Astrocyte (in vitro differentiated cells and primary cell): ENCODE data around the gene JMJD8. TPM values are rescaled to one million over a fixed set of nuclear protein-coding genes. Genes with fewer than 3 reads are reported as not detected.

Experiments
- DNase-seq: peaks from one replicate; pipeline ENCODE4 v3.0.0-alpha.2; 2010; ENCODE audit warnings: low read depth
- FAIRE-seq: peaks from 2 replicates; lab custom pipeline; 2011; peaks lifted over from hg19 to GRCh38; lab: Jason Lieb, UNC
- H2AFZ ChIP-seq: 2 replicates; pipeline ENCODE4 v1.6.0; 2012; ENCODE audit warnings: low read depth, low read length, inconsistent platforms
- H3K27ac ChIP-seq: 2 replicates; pipeline ENCODE4 v1.5.1; 2011; ENCODE audit warnings: low read depth, low read length, inconsistent platforms
- H3K27me3 ChIP-seq: 2 replicates; pipeline ENCODE4 v1.6.0; 2011; ENCODE audit warnings: low read length, inconsistent platforms; ENCODE audit not compliant: insufficient read depth
- H3K36me3 ChIP-seq: 2 replicates; pipeline ENCODE4 v1.5.1; 2011; ENCODE audit warnings: low read length, inconsistent platforms; ENCODE audit not compliant: insufficient read depth
- H3K4me1 ChIP-seq: 2 replicates; pipeline ENCODE4 v1.5.1; 2011; ENCODE audit warnings: low read length, inconsistent platforms; ENCODE audit not compliant: insufficient read depth
- H3K4me2 ChIP-seq: 2 replicates; pipeline ENCODE4 v1.6.0; 2012; ENCODE audit warnings: low read length, inconsistent platforms
- H3K4me3 ChIP-seq: 2 replicates; pipeline ENCODE4 v1.5.1; 2011; ENCODE audit warnings: low read depth, mild to moderate bottlenecking, low read length, inconsistent platforms; ENCODE audit not compliant: insufficient read depth
- H3K79me2 ChIP-seq: 2 replicates; pipeline ENCODE4 v1.6.0; 2012; ENCODE audit warnings: mild to moderate bottlenecking, low read length, inconsistent platforms; ENCODE audit not compliant: insufficient read depth
- H3K9ac ChIP-seq: 2 replicates; pipeline ENCODE4 v1.6.0; 2012; ENCODE audit warnings: mild to moderate bottlenecking, low read length, inconsistent platforms
- H3K9me3 ChIP-seq: 2 replicates; pipeline ENCODE4 v1.5.1; 2012; ENCODE audit warnings: low read depth, mild to moderate bottlenecking, low read length, inconsistent platforms; ENCODE audit not compliant: insufficient read depth
- H4K20me1 ChIP-seq: 2 replicates; pipeline ENCODE4 v1.6.0; 2012; ENCODE audit warnings: low read length, inconsistent platforms; ENCODE audit not compliant: insufficient read depth
- H3K27ac Mint-ChIP-seq: one replicate; pipeline ENCODE4 v1.8.0; 2021; ENCODE audit warnings: mild to moderate bottlenecking, mixed read lengths; ENCODE audit not compliant: unreplicated experiment
- H3K27me3 Mint-ChIP-seq: one replicate; pipeline ENCODE4 v1.8.0; 2021; ENCODE audit warnings: low read depth, mixed read lengths; ENCODE audit not compliant: unreplicated experiment
- H3K36me3 Mint-ChIP-seq: one replicate; pipeline ENCODE4 v1.8.0; 2021; ENCODE audit warnings: low read depth, mixed read lengths; ENCODE audit not compliant: unreplicated experiment
- H3K4me1 Mint-ChIP-seq: one replicate; pipeline ENCODE4 v1.8.0; 2021; ENCODE audit warnings: low read depth, mixed read lengths; ENCODE audit not compliant: unreplicated experiment
- H3K4me3 Mint-ChIP-seq: one replicate; pipeline ENCODE4 v1.8.0; 2021; ENCODE audit warnings: mild to moderate bottlenecking, moderate library complexity, mixed read lengths; ENCODE audit not compliant: unreplicated experiment
- H3K9me3 Mint-ChIP-seq: one replicate; pipeline ENCODE4 v1.8.0; 2021; ENCODE audit warnings: mild to moderate bottlenecking, mixed read lengths; ENCODE audit not compliant: unreplicated experiment
- EZH2 ChIP-seq: IDR thresholded peaks from 2 replicates; pipeline ENCODE4 v1.6.1; 2012; ENCODE audit warnings: mild to moderate bottlenecking, low read length, inconsistent platforms; ENCODE audit not compliant: insufficient read depth
- total RNA-seq: library from RNA; stranded (reverse); gene quantifications from 2 replicates; pipeline ENCODE4 v1.2.1, GENCODE V29; 2021
- TF ChIP-seq, protein P1 (sequence below): IDR thresholded peaks from 2 replicates; pipeline ENCODE4 v1.5.1; 2011; ENCODE audit warnings: low read depth, mild to moderate bottlenecking, inconsistent platforms, low read length, moderate library complexity; ENCODE audit not compliant: insufficient read depth

Gene JMJD8
- total RNA-seq, 1 donor from 2014 or later: 26.8 TPM

DNA sequence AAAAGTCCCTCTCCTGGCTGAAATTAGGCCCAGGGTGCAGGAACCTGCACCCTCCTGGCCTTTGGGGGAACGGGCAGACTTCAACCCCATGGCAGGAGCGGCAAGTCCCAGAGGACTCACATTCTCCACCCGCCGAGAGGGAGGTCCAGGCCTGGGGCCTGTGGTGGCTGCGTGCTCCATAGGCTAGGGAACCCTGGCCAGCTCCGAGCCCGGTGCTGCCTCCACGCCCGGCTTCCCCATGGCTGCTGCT is 42.0 kb upstream of the JMJD8 start:
- H3K4me3 Mint-ChIP-seq: no peak overlapping the region
- H3K36me3 Mint-ChIP-seq: no peaks in the 10 kb centered on the region
- Histone ChIP-seq H3K27ac (no peak overlapping the region), H3K9ac (no peak overlapping the region), H3K4me2 (peak overlapping the region; percentile 71), H3K79me2 (no peaks in the 10 kb centered on the region), H4K20me1 (peaks cover 13% of the 10 kb centered on the region), H2AFZ (no peak overlapping the region), H3K4me3 (no peak overlapping the region), H3K4me1 (peaks cover 21% of the 10 kb centered on the region), H3K27me3 (no peaks in the 10 kb centered on the region), H3K36me3 (no peaks in the 10 kb centered on the region), H3K9me3 (no peaks in the 10 kb centered on the region)
- no peaks in the 10 kb centered on the region for H3K9me3 Mint-ChIP-seq
- H3K27ac Mint-ChIP-seq: no peak overlapping the region
- H3K27me3 Mint-ChIP-seq: no peaks in the 10 kb centered on the region
- no peaks in the 10 kb centered on the region for H3K4me1 Mint-ChIP-seq
- FAIRE-seq (no peak), DNase-seq (no peak)
- TF ChIP-seq, protein P1, sequence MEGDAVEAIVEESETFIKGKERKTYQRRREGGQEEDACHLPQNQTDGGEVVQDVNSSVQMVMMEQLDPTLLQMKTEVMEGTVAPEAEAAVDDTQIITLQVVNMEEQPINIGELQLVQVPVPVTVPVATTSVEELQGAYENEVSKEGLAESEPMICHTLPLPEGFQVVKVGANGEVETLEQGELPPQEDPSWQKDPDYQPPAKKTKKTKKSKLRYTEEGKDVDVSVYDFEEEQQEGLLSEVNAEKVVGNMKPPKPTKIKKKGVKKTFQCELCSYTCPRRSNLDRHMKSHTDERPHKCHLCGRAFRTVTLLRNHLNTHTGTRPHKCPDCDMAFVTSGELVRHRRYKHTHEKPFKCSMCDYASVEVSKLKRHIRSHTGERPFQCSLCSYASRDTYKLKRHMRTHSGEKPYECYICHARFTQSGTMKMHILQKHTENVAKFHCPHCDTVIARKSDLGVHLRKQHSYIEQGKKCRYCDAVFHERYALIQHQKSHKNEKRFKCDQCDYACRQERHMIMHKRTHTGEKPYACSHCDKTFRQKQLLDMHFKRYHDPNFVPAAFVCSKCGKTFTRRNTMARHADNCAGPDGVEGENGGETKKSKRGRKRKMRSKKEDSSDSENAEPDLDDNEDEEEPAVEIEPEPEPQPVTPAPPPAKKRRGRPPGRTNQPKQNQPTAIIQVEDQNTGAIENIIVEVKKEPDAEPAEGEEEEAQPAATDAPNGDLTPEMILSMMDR: no peak
- no peak for TF ChIP-seq EZH2

DNA sequence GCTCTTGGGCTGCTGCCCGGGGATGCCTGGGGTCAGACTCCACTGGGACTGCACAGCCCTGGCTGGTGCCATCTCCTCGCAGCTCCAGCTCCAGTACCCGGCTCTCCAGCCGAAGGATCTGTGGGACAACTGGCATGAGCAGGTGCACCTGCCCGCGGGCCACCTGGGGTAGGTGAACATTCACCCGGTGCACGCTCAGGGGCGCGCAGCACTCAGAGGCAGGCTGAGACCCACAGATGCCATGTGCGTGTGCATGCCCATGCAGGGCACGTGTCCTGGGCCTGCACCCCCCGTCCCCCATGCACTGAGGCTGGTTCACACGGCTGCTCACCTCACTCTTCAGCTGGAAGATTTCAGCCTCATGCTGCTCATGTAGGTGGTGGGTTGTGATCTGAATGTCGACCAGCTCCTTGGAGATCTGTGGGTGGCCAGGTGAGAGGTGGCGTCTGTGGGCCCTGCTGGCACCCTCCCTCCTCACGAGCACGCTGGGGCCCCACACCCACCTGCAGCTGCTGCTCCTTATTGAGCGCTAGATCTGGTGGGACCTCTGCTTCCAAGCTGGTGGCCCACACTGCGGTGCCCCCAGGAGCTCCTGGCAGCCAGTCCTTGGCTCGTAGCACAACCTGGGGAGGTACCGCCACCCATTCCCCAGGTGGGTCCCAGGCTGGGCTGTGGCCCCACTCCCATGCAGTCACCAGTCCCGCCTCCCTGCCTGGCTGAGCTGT is 41.5 kb upstream of the JMJD8 start:
- H3K27ac Mint-ChIP-seq: no peak overlapping the region
- Histone ChIP-seq H3K4me3 (no peak overlapping the region), H3K27ac (no peak overlapping the region), H3K4me1 (peaks cover 22% of the 10 kb centered on the region), H4K20me1 (peaks cover 13% of the 10 kb centered on the region), H3K36me3 (no peaks in the 10 kb centered on the region), H3K9ac (no peak overlapping the region), H3K79me2 (no peaks in the 10 kb centered on the region), H2AFZ (no peak overlapping the region), H3K27me3 (no peaks in the 10 kb centered on the region), H3K4me2 (no peak overlapping the region), H3K9me3 (no peaks in the 10 kb centered on the region)
- no peaks in the 10 kb centered on the region for H3K36me3 Mint-ChIP-seq
- H3K4me3 Mint-ChIP-seq: no peak overlapping the region
- H3K4me1 Mint-ChIP-seq: no peaks in the 10 kb centered on the region
- no peaks in the 10 kb centered on the region for H3K27me3 Mint-ChIP-seq
- FAIRE-seq: no peak
- TF ChIP-seq EZH2: no peak
- TF ChIP-seq, protein P1: no peak
- DNase-seq: no peak
- no peaks in the 10 kb centered on the region for H3K9me3 Mint-ChIP-seq

DNA sequence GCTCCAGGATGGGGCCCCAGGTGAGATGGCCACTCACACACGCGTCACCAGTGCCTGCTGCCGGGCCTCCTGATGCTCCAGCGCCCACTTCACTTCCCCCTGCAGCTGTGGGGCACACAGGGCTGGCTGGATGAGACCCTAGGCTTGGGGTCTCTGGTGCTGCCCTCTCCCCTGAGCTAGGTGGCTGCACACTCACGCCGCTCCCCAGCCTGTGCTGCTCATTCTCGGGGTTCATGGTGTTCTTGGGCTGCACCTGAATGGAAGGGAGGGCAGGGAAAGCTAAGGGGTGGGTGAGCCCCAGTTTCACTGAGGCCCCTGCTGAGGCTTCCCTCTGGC is 40.9 kb upstream of the JMJD8 start:
- Histone ChIP-seq H3K27me3 (no peaks in the 10 kb centered on the region), H3K79me2 (no peaks in the 10 kb centered on the region), H3K27ac (no peak overlapping the region), H4K20me1 (peaks cover 15% of the 10 kb centered on the region), H3K9ac (no peak overlapping the region), H2AFZ (no peak overlapping the region), H3K36me3 (no peaks in the 10 kb centered on the region), H3K4me2 (no peak overlapping the region), H3K4me3 (no peak overlapping the region), H3K9me3 (no peaks in the 10 kb centered on the region), H3K4me1 (peaks cover 28% of the 10 kb centered on the region)
- Mint-ChIP-seq H3K9me3 (no peaks in the 10 kb centered on the region), H3K4me1 (no peaks in the 10 kb centered on the region), H3K4me3 (no peak overlapping the region), H3K36me3 (no peaks in the 10 kb centered on the region), H3K27ac (no peak overlapping the region), H3K27me3 (no peaks in the 10 kb centered on the region)
- TF ChIP-seq, protein P1: no peak
- no peak for TF ChIP-seq EZH2
- FAIRE-seq (no peak), DNase-seq (no peak)
